A673 (cell line): ENCODE measurements around the gene ACMSD. TPM values are rescaled to one million over a fixed set of nuclear protein-coding genes. Genes with fewer than 3 reads are reported as not detected.
"Not testable (repeated sequence)": the region's sequence is repeated elsewhere in the genome, so short reads cannot be mapped to it uniquely, and the experiment has no call there.

Experiments
- BruUV-seq: library from RNA; stranded (reverse); fragments of 400-500 nt; replicated peaks from 2 replicates; lab custom pipeline; 2021; lab: Mats Ljungman, UMichigan
- CTCF ChIA-PET: fragments of 300-600 bp; sonication (Branson Sonifier 250); formaldehyde crosslinking; loops from one replicate; lab custom pipeline; 2022; ENCODE audit warnings: antibody characterized with exemption; lab: Charles Lee
- POLR2A ChIA-PET: fragments of 300-600 bp; sonication (Branson Sonifier 250); formaldehyde crosslinking; loops from one replicate; lab custom pipeline; 2022; ENCODE audit warnings: antibody characterized with exemption; ENCODE audit not compliant: low non-redundant PET; lab: Charles Lee
- DNase-seq: peaks from one replicate; pipeline ENCODE4 v3.0.0-alpha.2; 2015; ENCODE audit warnings: low spot score
- H3K27ac ChIP-seq: fragments of 200-600 bp; sonication (generic); 2 replicates; pipeline ENCODE4 v1.5.1; 2016; ENCODE audit warnings: mixed run types, low read depth, mild to moderate bottlenecking, mixed read lengths, antibody characterized with exemption, low read length; ENCODE audit not compliant: poor library complexity, severe bottlenecking
- H3K27me3 ChIP-seq: fragments of 200-600 bp; sonication (generic); replicated peaks from 2 replicates; pipeline ENCODE4 v1.6.1; 2017; ENCODE audit warnings: mixed run types, low read depth, mild to moderate bottlenecking, mixed read lengths, antibody characterized with exemption, low read length; ENCODE audit not compliant: insufficient read depth, poor library complexity
- H3K36me3 ChIP-seq: fragments of 200-600 bp; sonication (generic); 2 replicates; pipeline ENCODE4 v1.6.1; 2016; ENCODE audit warnings: mixed run types, mild to moderate bottlenecking, mixed read lengths, antibody characterized with exemption, low read length; ENCODE audit not compliant: insufficient read depth, poor library complexity, severe bottlenecking
- H3K4me1 ChIP-seq: fragments of 200-600 bp; sonication (generic); 2 replicates; pipeline ENCODE4 v1.6.1; 2017; ENCODE audit warnings: mixed run types, mild to moderate bottlenecking, mixed read lengths, antibody characterized with exemption, low read length; ENCODE audit not compliant: insufficient read depth, poor library complexity, severe bottlenecking
- H3K4me3 ChIP-seq: fragments of 200-600 bp; sonication (generic); 2 replicates; pipeline ENCODE4 v1.5.1; 2016; ENCODE audit warnings: low read depth, mixed run types, mild to moderate bottlenecking, mixed read lengths, low read length; ENCODE audit not compliant: poor library complexity, severe bottlenecking
- H3K9me3 ChIP-seq: fragments of 200-600 bp; sonication (generic); 2 replicates; pipeline ENCODE4 v1.6.1; 2016; ENCODE audit warnings: mixed run types, low read depth, mild to moderate bottlenecking, mixed read lengths, antibody characterized with exemption, low read length; ENCODE audit not compliant: poor library complexity, severe bottlenecking
- CTCF ChIP-seq: fragments of 300-800, 200-600 bp; sonication (generic); conservative IDR thresholded peaks from 2 replicates; pipeline ENCODE4 v1.5.1; 2017; ENCODE audit warnings: low read depth, mild to moderate bottlenecking, antibody characterized with exemption, low read length, moderate library complexity, mixed read lengths
- EZH2 ChIP-seq: fragments of 200-600 bp; sonication (generic); IDR thresholded peaks from 2 replicates; pipeline ENCODE4 v1.6.1; 2017; ENCODE audit warnings: borderline replicate concordance, low read depth, mild to moderate bottlenecking, mixed read lengths, antibody characterized with exemption, low read length; ENCODE audit not compliant: poor library complexity, severe bottlenecking
- intact Hi-C: fragments of 100-400 bp; cut with micrococcal nuclease; formaldehyde crosslinking; loops from one replicate; pipeline ENCODE4 v1.10.0; 2022; ENCODE audit not compliant: unreplicated experiment
- total RNA-seq: library from RNA; stranded (reverse); gene quantifications from 2 replicates; pipeline ENCODE4 v1.2.3, GENCODE V29; 2021

The ACMSD gene
- total RNA-seq, 1 experiment from 2014 or later, result not detected

- intact Hi-C loops, result no loop called here
- no peaks in the 10 kb centered on the region for H3K36me3 ChIP-seq
- no peaks in the 10 kb centered on the region for H3K9me3 ChIP-seq
- no peak for DNase-seq
- H3K27me3 ChIP-seq, result no peaks in the 10 kb centered on the region
- H3K4me3 ChIP-seq, result no peak overlapping the region
- no peaks in the 10 kb centered on the region for H3K4me1 ChIP-seq
- CTCF ChIA-PET, result no interaction called here
- no TSS peak for BruUV-seq
- no peak overlapping the region for H3K27ac ChIP-seq
- TF ChIP-seq CTCF (no peak), EZH2 (no peak)
- POLR2A ChIA-PET, result no interaction called here
These were observed 61.7 kb downstream of the ACMSD start for GRCh38 chr2:134900151-134900550.

GRCh38 chr2:134903701-134904100, 65.3 kb downstream of the ACMSD start:
- CTCF ChIA-PET, H3K4me3 ChIP-seq, H3K36me3 ChIP-seq, BruUV-seq, H3K4me1 ChIP-seq, DNase-seq, POLR2A ChIA-PET, H3K27me3 ChIP-seq, intact Hi-C loops, H3K9me3 ChIP-seq, H3K27ac ChIP-seq: not testable (repeated sequence)

- DNase-seq, result no peak
- H3K4me1 ChIP-seq, result no peaks in the 10 kb centered on the region
- H3K9me3 ChIP-seq, result no peaks in the 10 kb centered on the region
- no peak overlapping the region for H3K27ac ChIP-seq
- intact Hi-C loops, result no loop called here
- no peaks in the 10 kb centered on the region for H3K36me3 ChIP-seq
- H3K27me3 ChIP-seq, result no peaks in the 10 kb centered on the region
- BruUV-seq, result no TSS peak
- ChIA-PET CTCF (no interaction called here), POLR2A (no interaction called here)
- no peak overlapping the region for H3K4me3 ChIP-seq
- TF ChIP-seq CTCF, result no peak
- TF ChIP-seq EZH2, result no peak
These were observed 66.8 kb downstream of the ACMSD start for GRCh38 chr2:134905168-134905567.

- no peaks in the 10 kb centered on the region for H3K36me3 ChIP-seq
- H3K4me1 ChIP-seq, result no peaks in the 10 kb centered on the region
- ChIA-PET POLR2A (no interaction called here), CTCF (interaction anchor here (0.6 kb wide), 1 partner anchor 242 kb away, joined by 3 read pairs; no protein-coding TSS in a partner anchor)
- no TSS peak for BruUV-seq
- H3K4me3 ChIP-seq, result no peak overlapping the region
- no peaks in the 10 kb centered on the region for H3K27me3 ChIP-seq
- TF ChIP-seq EZH2 (no peak), CTCF (no peak)
- no peak for DNase-seq
- H3K9me3 ChIP-seq, result no peaks in the 10 kb centered on the region
- no peak overlapping the region for H3K27ac ChIP-seq
- intact Hi-C loops, result no loop called here
These were observed 68.3 kb downstream of the ACMSD start for GRCh38 chr2:134906726-134907125.

- CTCF ChIA-PET, result not testable (repeated sequence)
These were observed 69.2 kb downstream of the ACMSD start for GRCh38 chr2:134907441-134908116.

More at GRCh38 chr2:134907441-134908116, 69.2 kb downstream of the ACMSD start:
- DNase-seq, intact Hi-C loops, BruUV-seq, H3K36me3 ChIP-seq, H3K27ac ChIP-seq, H3K9me3 ChIP-seq, POLR2A ChIA-PET, H3K27me3 ChIP-seq, H3K4me3 ChIP-seq, H3K4me1 ChIP-seq: not testable (repeated sequence)
